Epithelial cell of proximal tubule (primary cell): ENCODE data around the gene JAKMIP2. TPM values are rescaled to one million over a fixed set of nuclear protein-coding genes. Genes with fewer than 3 reads are reported as not detected.

Source experiments
- DNase-seq: peaks from one replicate; pipeline ENCODE4 v3.0.0-alpha.2; 2011; ENCODE audit warnings: low read depth
- H3K4me3 ChIP-seq: 2 replicates; pipeline ENCODE4 v1.5.1; 2011; ENCODE audit warnings: low read depth, mild to moderate bottlenecking, low read length
- CTCF ChIP-seq: conservative IDR thresholded peaks from 2 replicates; pipeline ENCODE4 v1.5.1; 2012; ENCODE audit warnings: low read depth, mild to moderate bottlenecking, low read length
- total RNA-seq: library from RNA; depleted of rRNA; stranded (reverse); fragments of >200 nt; gene quantifications from 2 replicates; pipeline ENCODE4 v1.2.3, GENCODE V29; 2015

JAKMIP2 gene
- total RNA-seq, 1 donor from 2014 or later = 0.17 TPM

GRCh38 chr5:147576646-147577535 is 205.6 kb downstream of the JAKMIP2 start:
- peak; percentile 95 for TF ChIP-seq CTCF
- no peak for DNase-seq
- no peak overlapping the region for H3K4me3 ChIP-seq

- no peak overlapping the region for H3K4me3 ChIP-seq
- no peak for DNase-seq
- no peak for TF ChIP-seq CTCF
Observed at GRCh38 chr5:147575598-147575997, 206.9 kb downstream of the JAKMIP2 start.

- DNase-seq = no peak
- H3K4me3 ChIP-seq = no peak overlapping the region
- no peak for TF ChIP-seq CTCF
Observed at GRCh38 chr5:147573211-147573610, 209.3 kb downstream of the JAKMIP2 start.

- TF ChIP-seq CTCF = no peak
- DNase-seq = no peak
- H3K4me3 ChIP-seq = no peak overlapping the region
Observed at GRCh38 chr5:147568710-147569406, 213.7 kb downstream of the JAKMIP2 start.

GRCh38 chr5:147567917-147568598 is 214.5 kb downstream of the JAKMIP2 start:
- no peak overlapping the region for H3K4me3 ChIP-seq
- DNase-seq = no peak
- TF ChIP-seq CTCF = no peak

GRCh38 chr5:147565524-147565923 is 217.0 kb downstream of the JAKMIP2 start:
- no peak for DNase-seq
- no peak for TF ChIP-seq CTCF
- H3K4me3 ChIP-seq = no peak overlapping the region
